HepG2 (cell line): ENCODE data around the gene PLCL2. TPM values are rescaled to one million over a fixed set of nuclear protein-coding genes. Genes with fewer than 3 reads are reported as not detected.

Experiments
- HOMEZ ChIP-seq: IDR thresholded peaks from 2 replicates; pipeline ENCODE4 v1.6.1; 2016; ENCODE audit warnings: low read depth
- JUND ChIP-seq: sonication (generic); formaldehyde crosslinking; IDR thresholded peaks from 2 replicates; pipeline ENCODE4 v1.8.0; 2022; ENCODE audit warnings: mild to moderate bottlenecking, missing genetic modification reagents
- NCOR1 ChIP-seq: fragments of 200-600 bp; sonication (generic); IDR thresholded peaks from 2 replicates; pipeline ENCODE4 v1.7.0; 2017; ENCODE audit warnings: antibody characterized with exemption, low read length, borderline replicate concordance
- TBX3 ChIP-seq: fragments of 450-650 bp; IDR thresholded peaks from 2 replicates; pipeline ENCODE4 v1.6.1; 2017; ENCODE audit warnings: antibody characterized with exemption, mild to moderate bottlenecking, inconsistent platforms, borderline replicate concordance
- TRAFD1 ChIP-seq: sonication (generic); formaldehyde crosslinking; IDR thresholded peaks from 2 replicates; pipeline ENCODE4 v1.5.1; 2020; ENCODE audit warnings: missing genetic modification reagents, mild to moderate bottlenecking, borderline replicate concordance
- ZMAT3 ChIP-seq: sonication (generic); formaldehyde crosslinking; conservative IDR thresholded peaks from 2 replicates; pipeline ENCODE4 v1.7.0; 2021; ENCODE audit warnings: missing genetic modification reagents
- ZNF160 ChIP-seq: sonication (generic); formaldehyde crosslinking; IDR thresholded peaks from 2 replicates; pipeline ENCODE4 v1.8.0; 2022; ENCODE audit warnings: mild to moderate bottlenecking, inconsistent platforms, missing genetic modification reagents
- ZNF646 ChIP-seq: sonication (generic); formaldehyde crosslinking; IDR thresholded peaks from 2 replicates; pipeline ENCODE4 v1.9.0; 2021; ENCODE audit warnings: mild to moderate bottlenecking, missing genetic modification reagents
- ZNF710 ChIP-seq: sonication (generic); formaldehyde crosslinking; IDR thresholded peaks from 2 replicates; pipeline ENCODE4 v1.5.0; 2020; ENCODE audit warnings: mild to moderate bottlenecking, missing genetic modification reagents, borderline replicate concordance
- ZNF879 ChIP-seq: sonication (generic); formaldehyde crosslinking; IDR thresholded peaks from 2 replicates; pipeline ENCODE4 v1.8.1; 2023; ENCODE audit warnings: missing genetic modification reagents
- polyA plus RNA-seq, 8 experiments: library from polyadenylated mRNA; depleted of rRNA in 3 of 8; stranded (reverse) in 7 of 8; unstranded in 1 of 8; fragments of >200 nt; fragmentation: Illumina TruSeq in 4 of 8; extraction: Trizol in 4 of 8; gene quantifications; 2 replicates each; pipeline versions ENCODE4 v1.2.1 to v1.2.3, GENCODE V29; 2011 to 2016; ENCODE audit warnings: low read depth in 4 of 8, missing spikeins in 1 of 8, mixed read lengths in 1 of 8; ENCODE audit not compliant: insufficient read depth in 1 of 8
- total RNA-seq, 5 experiments: library from RNA; depleted of rRNA; stranded (reverse); fragments of >200 nt; fragmentation: Illumina TruSeq; extraction: Trizol; gene quantifications; 2 replicates each; pipeline ENCODE4 v1.2.3, GENCODE V29; 2016; ENCODE audit warnings: low read depth in 1 of 5

Gene PLCL2
- total and polyA plus RNA-seq, 2 of the 13 experiments (the other 11 are each of a cell fraction or from before 2014, with no cell fraction given) = not detected

GRCh38 chr3:16944356-16944755, 59.6 kb downstream of the PLCL2 start (continued):
- TF ChIP-seq ZNF646 (CRISPR knock-in tag) (no peak), JUND (CRISPR knock-in tag) (no peak), ZMAT3 (no peak), ZNF160 (CRISPR knock-in tag) (no peak), NCOR1 (no peak), ZNF879 (no peak), TRAFD1 (CRISPR knock-in tag) (no peak), ZNF710 (no peak), HOMEZ (CRISPR knock-in tag) (no peak), TBX3 (no peak)
